ENCODE data around the gene ZNF341.

The ZNF341 gene

GRCh38 chr20:33702861-33703260 lies 28.9 kb upstream of the ZNF341 start:
- no peak for DNase-seq (ENCODE audit: low spot score)

- no peak for DNase-seq (ENCODE audit: low spot score)
Measured at GRCh38 chr20:33703498-33704137, 28.2 kb upstream of the ZNF341 start.

GRCh38 chr20:33704197-33704924 lies 27.4 kb upstream of the ZNF341 start:
- no peak for DNase-seq (ENCODE audit: low spot score)

- no peak for DNase-seq (ENCODE audit: low spot score)
Measured at GRCh38 chr20:33707668-33708067, 24.1 kb upstream of the ZNF341 start.

- DNase-seq (ENCODE audit: low spot score), result no peak
Measured at GRCh38 chr20:33709398-33709797, 22.4 kb upstream of the ZNF341 start.

- DNase-seq (ENCODE audit: low spot score), result no peak
Measured at GRCh38 chr20:33709905-33710541, 21.8 kb upstream of the ZNF341 start.

- DNase-seq (ENCODE audit: low spot score), result no peak
Measured at GRCh38 chr20:33710681-33711445, 20.9 kb upstream of the ZNF341 start.

GRCh38 chr20:33711446-33711738 lies 20.4 kb upstream of the ZNF341 start:
- DNase-seq (ENCODE audit: low spot score), result no peak

GRCh38 chr20:33713865-33714367 lies 17.9 kb upstream of the ZNF341 start:
- DNase-seq (ENCODE audit: low spot score), result no peak

GRCh38 chr20:33716498-33716897 lies 15.3 kb upstream of the ZNF341 start:
- DNase-seq (ENCODE audit: low spot score), result no peak

- no peak for DNase-seq (ENCODE audit: low spot score)
Measured at GRCh38 chr20:33719277-33719988, 12.4 kb upstream of the ZNF341 start.

GRCh38 chr20:33719989-33720709 lies 11.6 kb upstream of the ZNF341 start, which contains the start of gene PXMP4:
Gene PXMP4 (minus strand): TSS chr20:33720310. CDS start chr20:33720207, 103 bp downstream.
- peak; percentile 98 for DNase-seq (ENCODE audit: low spot score)

- DNase-seq (ENCODE audit: low spot score), result no peak
Measured at GRCh38 chr20:33721391-33722140, 10.2 kb upstream of the ZNF341 start.

GRCh38 chr20:33724439-33725094 lies 7.2 kb upstream of the ZNF341 start:
- no peak for DNase-seq (ENCODE audit: low spot score)

GRCh38 chr20:33725607-33726264 lies 6.1 kb upstream of the ZNF341 start:
- DNase-seq (ENCODE audit: low spot score), result no peak

- DNase-seq (ENCODE audit: low spot score), result no peak
Measured at GRCh38 chr20:33727115-33727479, 4.7 kb upstream of the ZNF341 start.

- DNase-seq (ENCODE audit: low spot score), result no peak
Measured at GRCh38 chr20:33727806-33728205, 4.0 kb upstream of the ZNF341 start.

- DNase-seq (ENCODE audit: low spot score), result no peak
Measured at GRCh38 chr20:33728463-33728862, 3.3 kb upstream of the ZNF341 start.

- DNase-seq (ENCODE audit: low spot score), result no peak
Measured at GRCh38 chr20:33729101-33729500, 2.7 kb upstream of the ZNF341 start.

All from putamen (tissue), 1 donor.